HepG2 (cell line): ENCODE results near the gene ATG4B. TPM values are rescaled to one million over a fixed set of nuclear protein-coding genes. Genes with fewer than 3 reads are reported as not detected.

Experiments
- DPF2 ChIP-seq: sonication (generic); formaldehyde crosslinking; IDR thresholded peaks from 2 replicates; pipeline ENCODE4 v1.4.0; 2020; ENCODE audit warnings: mild to moderate bottlenecking, low read depth, missing genetic modification reagents, borderline replicate concordance
- GTF2F1 ChIP-seq: fragments of 150-350 bp; IDR thresholded peaks from 2 replicates; pipeline ENCODE4 v1.6.1; 2014; ENCODE audit warnings: low read length
- RBM39 ChIP-seq: fragments of 200-400 bp; formaldehyde crosslinking; IDR thresholded peaks from one replicate; pipeline ENCODE4 v1.6.1; 2018; ENCODE audit warnings: antibody characterized with exemption, mild to moderate bottlenecking, low read depth, low read length; ENCODE audit not compliant: poor library complexity, severe bottlenecking
- SNRNP70 ChIP-seq: fragments of 200-400 bp; formaldehyde crosslinking; IDR thresholded peaks from 2 replicates; pipeline ENCODE4 v1.6.1; 2017; ENCODE audit warnings: mild to moderate bottlenecking, low read depth, low read length, moderate library complexity
- XRCC5 ChIP-seq: fragments of 200-400 bp; formaldehyde crosslinking; optimal IDR thresholded peaks from 2 replicates; pipeline ENCODE3; 2017; ENCODE audit warnings: mild to moderate bottlenecking, low read length
- ZFP62 ChIP-seq: sonication (generic); formaldehyde crosslinking; IDR thresholded peaks from 2 replicates; pipeline ENCODE4 v1.4.0; 2020; ENCODE audit warnings: missing genetic modification reagents
- ZNF10 ChIP-seq: sonication (generic); formaldehyde crosslinking; IDR thresholded peaks from 2 replicates; pipeline ENCODE4 v1.4.0; 2020; ENCODE audit warnings: mild to moderate bottlenecking, low read depth, missing genetic modification reagents, borderline replicate concordance
- ZNF317 ChIP-seq: sonication (generic); formaldehyde crosslinking; IDR thresholded peaks from 2 replicates; pipeline ENCODE4 v1.5.0; 2020; ENCODE audit warnings: mild to moderate bottlenecking, missing genetic modification reagents
- ZNF407 ChIP-seq: sonication (generic); formaldehyde crosslinking; IDR thresholded peaks from one replicate; pipeline ENCODE4 v1.5.1; 2020; ENCODE audit warnings: mild to moderate bottlenecking, missing genetic modification reagents; ENCODE audit errors: not compliant biosample characterization
- ZNF772 ChIP-seq: sonication (generic); formaldehyde crosslinking; IDR thresholded peaks from 2 replicates; pipeline ENCODE4 v1.5.0; 2020; ENCODE audit warnings: mild to moderate bottlenecking, missing genetic modification reagents
- ZNF878 ChIP-seq: sonication (generic); formaldehyde crosslinking; IDR thresholded peaks from 2 replicates; pipeline ENCODE4 v1.8.1; 2023; ENCODE audit warnings: mild to moderate bottlenecking, missing genetic modification reagents, moderate library complexity
- polyA plus RNA-seq, 8 experiments: library from polyadenylated mRNA; depleted of rRNA in 3 of 8; stranded (reverse) in 7 of 8; unstranded in 1 of 8; fragments of >200 nt; fragmentation: Illumina TruSeq in 4 of 8; extraction: Trizol in 4 of 8; gene quantifications; 2 replicates each; pipeline versions ENCODE4 v1.2.1 to v1.2.3, GENCODE V29; 2011 to 2016; ENCODE audit warnings: low read depth in 4 of 8, missing spikeins in 1 of 8, mixed read lengths in 1 of 8; ENCODE audit not compliant: insufficient read depth in 1 of 8
- total RNA-seq, 5 experiments: library from RNA; depleted of rRNA; stranded (reverse); fragments of >200 nt; fragmentation: Illumina TruSeq; extraction: Trizol; gene quantifications; 2 replicates each; pipeline ENCODE4 v1.2.3, GENCODE V29; 2016; ENCODE audit warnings: low read depth in 1 of 5
- TF ChIP-seq, protein P1 (sequence below): sonication (generic); formaldehyde crosslinking; conservative IDR thresholded peaks from 2 replicates; pipeline ENCODE4 v1.8.1; 2023; ENCODE audit warnings: missing genetic modification reagents
- TF ChIP-seq, protein P2 (sequence below): sonication (generic); formaldehyde crosslinking; IDR thresholded peaks from 2 replicates; pipeline ENCODE4 v1.5.1; 2020; ENCODE audit warnings: mild to moderate bottlenecking, missing genetic modification reagents

Gene ATG4B
- total and polyA plus RNA-seq, 2 of the 13 experiments (the other 11 are each of a cell fraction or from before 2014, with no cell fraction given) = 95.5 to 239 TPM

DNA sequence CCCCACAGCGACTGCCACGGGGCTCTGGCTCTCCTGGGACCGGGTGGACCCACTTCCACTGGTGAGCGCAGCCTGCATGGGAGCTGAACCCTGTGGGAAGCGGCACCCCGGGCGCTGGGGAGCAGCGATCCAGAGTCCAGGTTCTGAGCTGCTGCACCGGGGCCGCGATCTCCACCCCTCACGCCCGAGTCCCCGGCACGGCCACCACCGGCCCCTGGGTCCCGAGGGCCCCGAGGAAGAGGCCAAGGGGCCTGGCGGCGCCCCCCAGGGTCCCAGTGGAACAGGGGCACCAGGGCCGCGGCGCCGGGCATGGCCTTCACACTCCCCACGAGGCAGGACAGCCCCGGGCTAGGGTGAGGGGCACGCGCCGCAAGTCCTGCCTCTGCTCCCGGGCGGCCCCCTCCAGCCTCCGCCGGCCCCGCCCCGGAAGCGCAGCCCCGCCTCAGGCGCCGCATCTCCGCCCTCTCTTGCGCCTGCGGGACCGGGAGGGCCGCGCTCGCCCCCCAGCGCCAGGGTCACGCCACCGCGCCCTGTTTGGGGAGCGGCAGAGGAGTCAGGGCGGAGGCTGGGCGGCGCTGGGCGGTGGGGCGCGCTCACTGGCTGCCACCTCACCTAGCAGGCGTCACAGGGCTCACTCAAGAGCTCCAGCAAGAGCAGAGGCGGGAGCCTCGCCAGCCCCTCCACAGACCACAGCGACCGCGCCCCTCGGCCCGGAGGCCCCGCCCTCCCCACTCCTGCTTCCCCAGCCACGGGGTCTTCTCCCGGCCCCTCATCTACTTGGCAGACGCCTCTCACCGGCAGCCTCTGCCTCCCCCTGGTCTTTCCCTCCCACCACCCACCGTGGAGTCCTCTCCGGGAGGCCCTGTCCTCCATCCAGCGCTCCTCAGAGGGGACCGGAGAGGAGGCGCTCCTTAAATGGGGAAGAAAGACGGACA, 27.4 kb upstream of the ATG4B start (continued):
- TF ChIP-seq ZNF407 (CRISPR knock-in tag) = peak; percentile 57
- peak; percentile 90 for TF ChIP-seq XRCC5
- TF ChIP-seq ZNF10 = no peak
- TF ChIP-seq, protein P1, sequence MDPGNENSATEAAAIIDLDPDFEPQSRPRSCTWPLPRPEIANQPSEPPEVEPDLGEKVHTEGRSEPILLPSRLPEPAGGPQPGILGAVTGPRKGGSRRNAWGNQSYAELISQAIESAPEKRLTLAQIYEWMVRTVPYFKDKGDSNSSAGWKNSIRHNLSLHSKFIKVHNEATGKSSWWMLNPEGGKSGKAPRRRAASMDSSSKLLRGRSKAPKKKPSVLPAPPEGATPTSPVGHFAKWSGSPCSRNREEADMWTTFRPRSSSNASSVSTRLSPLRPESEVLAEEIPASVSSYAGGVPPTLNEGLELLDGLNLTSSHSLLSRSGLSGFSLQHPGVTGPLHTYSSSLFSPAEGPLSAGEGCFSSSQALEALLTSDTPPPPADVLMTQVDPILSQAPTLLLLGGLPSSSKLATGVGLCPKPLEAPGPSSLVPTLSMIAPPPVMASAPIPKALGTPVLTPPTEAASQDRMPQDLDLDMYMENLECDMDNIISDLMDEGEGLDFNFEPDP (CRISPR knock-in tag) = no peak
- TF ChIP-seq RBM39 = peak; percentile 40
- TF ChIP-seq GTF2F1 = 0 out of 2 replicates have a peak, but pooled peaks have one; percentile 19
- peak; percentile 95 for TF ChIP-seq ZNF772 (CRISPR knock-in tag)
- TF ChIP-seq SNRNP70 = no peak
- peak; percentile 9; the same call in 1 of the 2 replicates for TF ChIP-seq ZNF878 (CRISPR knock-in tag)
- TF ChIP-seq DPF2 (CRISPR knock-in tag) = no peak
- no peak for TF ChIP-seq ZNF317 (CRISPR knock-in tag)
- TF ChIP-seq, protein P2, sequence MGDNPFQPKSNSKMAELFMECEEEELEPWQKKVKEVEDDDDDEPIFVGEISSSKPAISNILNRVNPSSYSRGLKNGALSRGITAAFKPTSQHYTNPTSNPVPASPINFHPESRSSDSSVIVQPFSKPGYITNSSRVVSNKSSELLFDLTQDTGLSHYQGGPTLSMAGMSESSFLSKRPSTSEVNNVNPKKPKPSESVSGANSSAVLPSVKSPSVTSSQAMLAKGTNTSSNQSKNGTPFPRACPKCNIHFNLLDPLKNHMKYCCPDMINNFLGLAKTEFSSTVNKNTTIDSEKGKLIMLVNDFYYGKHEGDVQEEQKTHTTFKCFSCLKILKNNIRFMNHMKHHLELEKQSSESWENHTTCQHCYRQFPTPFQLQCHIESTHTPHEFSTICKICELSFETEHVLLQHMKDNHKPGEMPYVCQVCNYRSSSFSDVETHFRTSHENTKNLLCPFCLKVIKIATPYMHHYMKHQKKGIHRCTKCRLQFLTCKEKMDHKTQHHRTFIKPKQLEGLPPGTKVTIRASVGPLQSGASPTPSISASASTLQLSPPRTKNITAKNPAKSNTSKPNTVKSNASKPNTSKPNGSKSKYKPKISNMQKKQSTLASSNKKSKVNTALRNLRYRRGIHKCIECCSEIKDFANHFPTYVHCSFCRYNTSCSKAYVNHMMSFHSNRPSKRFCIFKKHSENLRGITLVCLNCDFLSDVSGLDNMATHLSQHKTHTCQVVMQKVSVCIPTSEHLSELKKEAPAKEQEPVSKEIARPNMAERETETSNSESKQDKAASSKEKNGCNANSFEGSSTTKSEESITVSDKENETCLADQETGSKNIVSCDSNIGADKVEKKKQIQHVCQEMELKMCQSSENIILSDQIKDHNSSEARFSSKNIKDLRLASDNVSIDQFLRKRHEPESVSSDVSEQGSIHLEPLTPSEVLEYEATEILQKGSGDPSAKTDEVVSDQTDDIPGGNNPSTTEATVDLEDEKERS (CRISPR knock-in tag) = no peak
- no peak for TF ChIP-seq ZFP62
